HCT116 (cell line): ENCODE results near the gene AP4S1.

Experiments used
- EGR1 ChIP-seq: IDR thresholded peaks from 2 replicates; pipeline ENCODE4 v1.6.1; 2012; ENCODE audit warnings: low read depth
- EZH2 ChIP-seq: fragments of 200-600 bp; sonication (generic); IDR thresholded peaks from 2 replicates; pipeline ENCODE4 v1.6.1; 2017; ENCODE audit warnings: antibody characterized with exemption, mixed run types
- POLR2A ChIP-seq: IDR thresholded peaks from 2 replicates; pipeline ENCODE4 v1.7.0; 2011; ENCODE audit warnings: borderline replicate concordance; ENCODE audit not compliant: insufficient read depth, insufficient read length; ENCODE audit errors: extremely low read depth
- RAD21 ChIP-seq: IDR thresholded peaks from 2 replicates; pipeline ENCODE4 v1.6.1; 2012; ENCODE audit warnings: low read depth, mild to moderate bottlenecking
- SP1 ChIP-seq: IDR thresholded peaks from 2 replicates; pipeline ENCODE4 v1.6.1; 2012; ENCODE audit warnings: low read depth
- SRF ChIP-seq: IDR thresholded peaks from 2 replicates; pipeline ENCODE4 v1.6.1; 2012; ENCODE audit warnings: low read depth
- TCF7L2 ChIP-seq: IDR thresholded peaks from 2 replicates; pipeline ENCODE4 v1.7.0; 2011; ENCODE audit warnings: borderline replicate concordance, inconsistent platforms; ENCODE audit not compliant: insufficient read depth, insufficient read length; ENCODE audit errors: extremely low read depth
- YY1 ChIP-seq: IDR thresholded peaks from 2 replicates; pipeline ENCODE4 v1.6.1; 2011; ENCODE audit warnings: low read length, low read depth, moderate library complexity, mild to moderate bottlenecking; ENCODE audit not compliant: insufficient replicate concordance; ENCODE audit errors: extremely low read depth
- ZNF274 ChIP-seq: fragments of 200-500 bp; sonication (Bioruptor generic); IDR thresholded peaks from 2 replicates; pipeline ENCODE4 v1.6.1; 2014; ENCODE audit warnings: mild to moderate bottlenecking, low read depth, low read length, inconsistent platforms
- TF ChIP-seq, protein P1 (sequence below), 3 experiments: fragments of 200-600 bp in 1 of 3; sonication (generic) in 1 of 3; IDR thresholded peaks in 2 of 3; conservative IDR thresholded peaks in 1 of 3; 2 replicates each; pipeline ENCODE4 v1.5.1; 2012 to 2017; ENCODE audit warnings: low read depth in 2 of 3, low read length in 2 of 3, antibody characterized with exemption in 1 of 3, borderline replicate concordance in 1 of 3, control low read depth in 1 of 3, mild to moderate bottlenecking in 1 of 3, mixed read lengths in 1 of 3, mixed run types in 1 of 3, moderate library complexity in 1 of 3; ENCODE audit not compliant: insufficient read depth in 1 of 3
- TF ChIP-seq, protein P2 (sequence below): IDR thresholded peaks from 2 replicates; pipeline ENCODE4 v1.6.1; 2011; ENCODE audit warnings: mild to moderate bottlenecking, low read length, moderate library complexity; ENCODE audit not compliant: insufficient replicate concordance; ENCODE audit errors: extremely low read depth
- TF ChIP-seq, protein P3 (sequence below): IDR thresholded peaks from 2 replicates; pipeline ENCODE4 v1.6.1; 2012; ENCODE audit warnings: low read depth

DNA sequence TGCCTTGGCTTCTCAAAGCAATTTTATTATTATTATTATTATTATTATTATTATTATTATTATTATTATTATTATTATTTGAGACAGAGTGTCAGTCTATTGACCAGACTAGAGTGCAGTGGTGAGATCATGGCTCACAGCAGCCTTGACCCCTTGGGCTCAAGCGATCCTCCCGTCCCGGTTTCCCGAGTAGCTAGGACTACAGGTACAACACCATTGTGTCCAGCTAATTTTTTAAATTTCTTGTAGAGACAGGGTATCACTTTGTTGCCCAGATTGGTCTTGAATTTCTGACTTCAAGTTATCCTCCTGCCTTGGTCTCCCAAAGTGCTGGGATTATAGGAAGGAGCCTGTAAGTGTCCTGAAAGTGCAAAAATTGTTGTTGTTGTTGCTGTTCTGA is 11.6 kb upstream of the AP4S1 start:
- no peak for TF ChIP-seq TCF7L2
- TF ChIP-seq, protein P1, sequence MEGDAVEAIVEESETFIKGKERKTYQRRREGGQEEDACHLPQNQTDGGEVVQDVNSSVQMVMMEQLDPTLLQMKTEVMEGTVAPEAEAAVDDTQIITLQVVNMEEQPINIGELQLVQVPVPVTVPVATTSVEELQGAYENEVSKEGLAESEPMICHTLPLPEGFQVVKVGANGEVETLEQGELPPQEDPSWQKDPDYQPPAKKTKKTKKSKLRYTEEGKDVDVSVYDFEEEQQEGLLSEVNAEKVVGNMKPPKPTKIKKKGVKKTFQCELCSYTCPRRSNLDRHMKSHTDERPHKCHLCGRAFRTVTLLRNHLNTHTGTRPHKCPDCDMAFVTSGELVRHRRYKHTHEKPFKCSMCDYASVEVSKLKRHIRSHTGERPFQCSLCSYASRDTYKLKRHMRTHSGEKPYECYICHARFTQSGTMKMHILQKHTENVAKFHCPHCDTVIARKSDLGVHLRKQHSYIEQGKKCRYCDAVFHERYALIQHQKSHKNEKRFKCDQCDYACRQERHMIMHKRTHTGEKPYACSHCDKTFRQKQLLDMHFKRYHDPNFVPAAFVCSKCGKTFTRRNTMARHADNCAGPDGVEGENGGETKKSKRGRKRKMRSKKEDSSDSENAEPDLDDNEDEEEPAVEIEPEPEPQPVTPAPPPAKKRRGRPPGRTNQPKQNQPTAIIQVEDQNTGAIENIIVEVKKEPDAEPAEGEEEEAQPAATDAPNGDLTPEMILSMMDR (IDR thresholded peaks at IDR 0.05 in 2 of 3, conservative IDR thresholded peaks at IDR 0.05 in 1 of 3; ENCODE audit: borderline replicate concordance in 1 of 3, insufficient read depth in 1 of 3, low read depth in 2 of 3, low read length in 2 of 3), result no peak
- TF ChIP-seq YY1, result no peak
- TF ChIP-seq RAD21, result no peak
- no peak for TF ChIP-seq POLR2A
- no peak for TF ChIP-seq ZNF274
- TF ChIP-seq, protein P2, sequence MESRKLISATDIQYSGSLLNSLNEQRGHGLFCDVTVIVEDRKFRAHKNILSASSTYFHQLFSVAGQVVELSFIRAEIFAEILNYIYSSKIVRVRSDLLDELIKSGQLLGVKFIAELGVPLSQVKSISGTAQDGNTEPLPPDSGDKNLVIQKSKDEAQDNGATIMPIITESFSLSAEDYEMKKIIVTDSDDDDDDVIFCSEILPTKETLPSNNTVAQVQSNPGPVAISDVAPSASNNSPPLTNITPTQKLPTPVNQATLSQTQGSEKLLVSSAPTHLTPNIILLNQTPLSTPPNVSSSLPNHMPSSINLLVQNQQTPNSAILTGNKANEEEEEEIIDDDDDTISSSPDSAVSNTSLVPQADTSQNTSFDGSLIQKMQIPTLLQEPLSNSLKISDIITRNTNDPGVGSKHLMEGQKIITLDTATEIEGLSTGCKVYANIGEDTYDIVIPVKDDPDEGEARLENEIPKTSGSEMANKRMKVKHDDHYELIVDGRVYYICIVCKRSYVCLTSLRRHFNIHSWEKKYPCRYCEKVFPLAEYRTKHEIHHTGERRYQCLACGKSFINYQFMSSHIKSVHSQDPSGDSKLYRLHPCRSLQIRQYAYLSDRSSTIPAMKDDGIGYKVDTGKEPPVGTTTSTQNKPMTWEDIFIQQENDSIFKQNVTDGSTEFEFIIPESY, result no peak
- TF ChIP-seq, protein P3, sequence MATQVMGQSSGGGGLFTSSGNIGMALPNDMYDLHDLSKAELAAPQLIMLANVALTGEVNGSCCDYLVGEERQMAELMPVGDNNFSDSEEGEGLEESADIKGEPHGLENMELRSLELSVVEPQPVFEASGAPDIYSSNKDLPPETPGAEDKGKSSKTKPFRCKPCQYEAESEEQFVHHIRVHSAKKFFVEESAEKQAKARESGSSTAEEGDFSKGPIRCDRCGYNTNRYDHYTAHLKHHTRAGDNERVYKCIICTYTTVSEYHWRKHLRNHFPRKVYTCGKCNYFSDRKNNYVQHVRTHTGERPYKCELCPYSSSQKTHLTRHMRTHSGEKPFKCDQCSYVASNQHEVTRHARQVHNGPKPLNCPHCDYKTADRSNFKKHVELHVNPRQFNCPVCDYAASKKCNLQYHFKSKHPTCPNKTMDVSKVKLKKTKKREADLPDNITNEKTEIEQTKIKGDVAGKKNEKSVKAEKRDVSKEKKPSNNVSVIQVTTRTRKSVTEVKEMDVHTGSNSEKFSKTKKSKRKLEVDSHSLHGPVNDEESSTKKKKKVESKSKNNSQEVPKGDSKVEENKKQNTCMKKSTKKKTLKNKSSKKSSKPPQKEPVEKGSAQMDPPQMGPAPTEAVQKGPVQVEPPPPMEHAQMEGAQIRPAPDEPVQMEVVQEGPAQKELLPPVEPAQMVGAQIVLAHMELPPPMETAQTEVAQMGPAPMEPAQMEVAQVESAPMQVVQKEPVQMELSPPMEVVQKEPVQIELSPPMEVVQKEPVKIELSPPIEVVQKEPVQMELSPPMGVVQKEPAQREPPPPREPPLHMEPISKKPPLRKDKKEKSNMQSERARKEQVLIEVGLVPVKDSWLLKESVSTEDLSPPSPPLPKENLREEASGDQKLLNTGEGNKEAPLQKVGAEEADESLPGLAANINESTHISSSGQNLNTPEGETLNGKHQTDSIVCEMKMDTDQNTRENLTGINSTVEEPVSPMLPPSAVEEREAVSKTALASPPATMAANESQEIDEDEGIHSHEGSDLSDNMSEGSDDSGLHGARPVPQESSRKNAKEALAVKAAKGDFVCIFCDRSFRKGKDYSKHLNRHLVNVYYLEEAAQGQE, result no peak
- no peak for TF ChIP-seq EZH2
- no peak for TF ChIP-seq EGR1
- TF ChIP-seq SRF, result no peak
- no peak for TF ChIP-seq SP1
